ENCODE results near the gene LRRC8C. TPM values are rescaled to one million over a fixed set of nuclear protein-coding genes. Genes with fewer than 3 reads are reported as not detected.

Gene LRRC8C
- total and polyA plus RNA-seq, 10 of the 15 experiments (the other 5 are each of a cell fraction or from before 2014, with no cell fraction given) = 2.3 to 16.3 (median 10.8) TPM

DNA sequence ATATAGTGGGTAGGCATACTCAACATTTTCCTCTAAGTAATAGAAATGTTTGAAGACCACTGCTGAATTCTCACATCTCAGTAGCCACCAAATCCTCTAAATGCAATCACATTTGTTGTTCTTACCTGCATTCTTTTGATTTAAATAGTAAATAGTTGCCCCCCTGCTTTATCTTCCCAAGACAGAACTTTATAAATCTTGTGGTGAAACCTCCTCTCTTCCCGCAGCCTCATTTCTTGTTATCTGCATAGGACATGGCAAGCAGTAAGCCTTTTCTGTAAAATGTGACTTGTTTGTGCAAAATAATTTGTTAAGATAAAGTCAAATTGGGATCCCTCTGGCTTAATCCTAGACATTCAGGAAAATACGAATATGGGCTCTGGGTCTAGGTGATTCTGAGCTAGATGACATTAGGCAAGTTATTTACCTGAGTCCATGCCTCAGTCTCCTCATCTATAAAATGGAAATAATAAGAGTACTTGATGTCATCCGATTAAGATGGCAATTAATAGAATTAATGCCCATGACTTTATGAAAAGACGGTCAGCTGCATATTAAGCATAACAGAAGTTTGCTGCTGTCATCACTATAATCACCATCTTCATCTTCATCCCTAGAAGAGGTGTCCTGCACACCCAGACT is 77.7 kb downstream of the LRRC8C start (continued):
- TF ChIP-seq, protein P1, sequence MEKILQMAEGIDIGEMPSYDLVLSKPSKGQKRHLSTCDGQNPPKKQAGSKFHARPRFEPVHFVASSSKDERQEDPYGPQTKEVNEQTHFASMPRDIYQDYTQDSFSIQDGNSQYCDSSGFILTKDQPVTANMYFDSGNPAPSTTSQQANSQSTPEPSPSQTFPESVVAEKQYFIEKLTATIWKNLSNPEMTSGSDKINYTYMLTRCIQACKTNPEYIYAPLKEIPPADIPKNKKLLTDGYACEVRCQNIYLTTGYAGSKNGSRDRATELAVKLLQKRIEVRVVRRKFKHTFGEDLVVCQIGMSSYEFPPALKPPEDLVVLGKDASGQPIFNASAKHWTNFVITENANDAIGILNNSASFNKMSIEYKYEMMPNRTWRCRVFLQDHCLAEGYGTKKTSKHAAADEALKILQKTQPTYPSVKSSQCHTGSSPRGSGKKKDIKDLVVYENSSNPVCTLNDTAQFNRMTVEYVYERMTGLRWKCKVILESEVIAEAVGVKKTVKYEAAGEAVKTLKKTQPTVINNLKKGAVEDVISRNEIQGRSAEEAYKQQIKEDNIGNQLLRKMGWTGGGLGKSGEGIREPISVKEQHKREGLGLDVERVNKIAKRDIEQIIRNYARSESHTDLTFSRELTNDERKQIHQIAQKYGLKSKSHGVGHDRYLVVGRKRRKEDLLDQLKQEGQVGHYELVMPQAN (conservative IDR thresholded peaks at IDR 0.05) = no peak
- TF ChIP-seq BRCA1 (IDR thresholded peaks at IDR 0.05; ENCODE audit: low read depth, low read length) = no peak
- TF ChIP-seq EP300 (IDR thresholded peaks at IDR 0.05; ENCODE audit: borderline replicate concordance in 1 of 2, control insufficient read depth in 1 of 2, low read depth in 2 of 2, low read length in 2 of 2) = no peak
- TF ChIP-seq HDAC6 (IDR thresholded peaks at IDR 0.05; ENCODE audit: unreplicated experiment) = no peak
- TF ChIP-seq, protein P2, sequence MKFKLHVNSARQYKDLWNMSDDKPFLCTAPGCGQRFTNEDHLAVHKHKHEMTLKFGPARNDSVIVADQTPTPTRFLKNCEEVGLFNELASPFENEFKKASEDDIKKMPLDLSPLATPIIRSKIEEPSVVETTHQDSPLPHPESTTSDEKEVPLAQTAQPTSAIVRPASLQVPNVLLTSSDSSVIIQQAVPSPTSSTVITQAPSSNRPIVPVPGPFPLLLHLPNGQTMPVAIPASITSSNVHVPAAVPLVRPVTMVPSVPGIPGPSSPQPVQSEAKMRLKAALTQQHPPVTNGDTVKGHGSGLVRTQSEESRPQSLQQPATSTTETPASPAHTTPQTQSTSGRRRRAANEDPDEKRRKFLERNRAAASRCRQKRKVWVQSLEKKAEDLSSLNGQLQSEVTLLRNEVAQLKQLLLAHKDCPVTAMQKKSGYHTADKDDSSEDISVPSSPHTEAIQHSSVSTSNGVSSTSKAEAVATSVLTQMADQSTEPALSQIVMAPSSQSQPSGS (IDR thresholded peaks at IDR 0.05; ENCODE audit: low read length) = no peak
- TF ChIP-seq JUNB (IDR thresholded peaks at IDR 0.05) = no peak
- TF ChIP-seq, protein P3, sequence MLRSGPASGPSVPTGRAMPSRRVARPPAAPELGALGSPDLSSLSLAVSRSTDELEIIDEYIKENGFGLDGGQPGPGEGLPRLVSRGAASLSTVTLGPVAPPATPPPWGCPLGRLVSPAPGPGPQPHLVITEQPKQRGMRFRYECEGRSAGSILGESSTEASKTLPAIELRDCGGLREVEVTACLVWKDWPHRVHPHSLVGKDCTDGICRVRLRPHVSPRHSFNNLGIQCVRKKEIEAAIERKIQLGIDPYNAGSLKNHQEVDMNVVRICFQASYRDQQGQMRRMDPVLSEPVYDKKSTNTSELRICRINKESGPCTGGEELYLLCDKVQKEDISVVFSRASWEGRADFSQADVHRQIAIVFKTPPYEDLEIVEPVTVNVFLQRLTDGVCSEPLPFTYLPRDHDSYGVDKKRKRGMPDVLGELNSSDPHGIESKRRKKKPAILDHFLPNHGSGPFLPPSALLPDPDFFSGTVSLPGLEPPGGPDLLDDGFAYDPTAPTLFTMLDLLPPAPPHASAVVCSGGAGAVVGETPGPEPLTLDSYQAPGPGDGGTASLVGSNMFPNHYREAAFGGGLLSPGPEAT (IDR thresholded peaks at IDR 0.05; ENCODE audit: low read depth) = no peak
